ENCODE measurements around the gene PTPRR.

DNA sequence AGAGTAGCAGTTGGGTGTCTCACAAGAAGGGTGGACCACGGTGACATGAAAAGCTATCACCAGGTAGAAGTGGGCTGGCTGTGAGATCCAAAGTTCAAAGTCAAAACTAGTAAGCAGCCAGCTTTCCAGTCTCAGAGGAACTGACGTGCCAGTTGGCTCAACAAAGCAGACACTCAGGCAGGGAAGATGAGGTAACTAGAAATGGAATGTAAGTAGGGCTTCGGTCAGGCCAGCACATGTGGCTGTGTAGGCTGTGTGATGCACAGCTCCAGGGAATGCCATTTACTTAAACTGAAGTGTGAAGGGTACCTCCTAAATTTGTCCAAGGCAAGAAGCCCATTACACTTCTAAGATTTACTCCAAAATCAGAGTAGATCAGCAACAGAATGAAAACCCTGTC lies 43.6 kb downstream of the PTPRR start:
- TF ChIP-seq, protein P1, sequence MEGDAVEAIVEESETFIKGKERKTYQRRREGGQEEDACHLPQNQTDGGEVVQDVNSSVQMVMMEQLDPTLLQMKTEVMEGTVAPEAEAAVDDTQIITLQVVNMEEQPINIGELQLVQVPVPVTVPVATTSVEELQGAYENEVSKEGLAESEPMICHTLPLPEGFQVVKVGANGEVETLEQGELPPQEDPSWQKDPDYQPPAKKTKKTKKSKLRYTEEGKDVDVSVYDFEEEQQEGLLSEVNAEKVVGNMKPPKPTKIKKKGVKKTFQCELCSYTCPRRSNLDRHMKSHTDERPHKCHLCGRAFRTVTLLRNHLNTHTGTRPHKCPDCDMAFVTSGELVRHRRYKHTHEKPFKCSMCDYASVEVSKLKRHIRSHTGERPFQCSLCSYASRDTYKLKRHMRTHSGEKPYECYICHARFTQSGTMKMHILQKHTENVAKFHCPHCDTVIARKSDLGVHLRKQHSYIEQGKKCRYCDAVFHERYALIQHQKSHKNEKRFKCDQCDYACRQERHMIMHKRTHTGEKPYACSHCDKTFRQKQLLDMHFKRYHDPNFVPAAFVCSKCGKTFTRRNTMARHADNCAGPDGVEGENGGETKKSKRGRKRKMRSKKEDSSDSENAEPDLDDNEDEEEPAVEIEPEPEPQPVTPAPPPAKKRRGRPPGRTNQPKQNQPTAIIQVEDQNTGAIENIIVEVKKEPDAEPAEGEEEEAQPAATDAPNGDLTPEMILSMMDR (IDR thresholded peaks at IDR 0.05 in 8 of 11, conservative IDR thresholded peaks at IDR 0.05 in 3 of 11): no peak
- TF ChIP-seq POLR2A (IDR thresholded peaks at IDR 0.05) (no peak), POLR2AphosphoS5 (IDR thresholded peaks at IDR 0.05) (no peak)
